ENCODE measurements around the gene KDM4B.

KDM4B gene

GRCh38 chr19:5046339-5047039 is 77.6 kb downstream of the KDM4B start:
- H3K36me3 ChIP-seq (ENCODE audit: control insufficient read depth, low read length): peaks cover 5% of the 10 kb centered on the region
- no peak overlapping the region for H3K27ac ChIP-seq (ENCODE audit: low read depth, low read length)
- no peak overlapping the region for H3K4me3 ChIP-seq (ENCODE audit: low read length)
- H3K27me3 ChIP-seq (ENCODE audit: control insufficient read depth, low read length): no peaks in the 10 kb centered on the region
- no peaks in the 10 kb centered on the region for H3K4me1 ChIP-seq (ENCODE audit: control insufficient read depth, low read length)
- H3K79me2 ChIP-seq (ENCODE audit: control insufficient read depth, low read length): no peaks in the 10 kb centered on the region
- H3K9me3 ChIP-seq (ENCODE audit: control insufficient read depth, insufficient read depth, low read length): no peaks in the 10 kb centered on the region
- H4K20me1 ChIP-seq (ENCODE audit: control insufficient read depth, insufficient read depth, low read depth, low read length): no peaks in the 10 kb centered on the region; the same call in none of the 2 replicates
- H3F3A ChIP-seq (ENCODE audit: control insufficient read depth, insufficient read depth): no peaks in the 10 kb centered on the region
- H3K4me2 ChIP-seq (ENCODE audit: low read length): no peak overlapping the region
- no peak for TF ChIP-seq EZH2phosphoT487 (IDR thresholded peaks at IDR 0.05; ENCODE audit: borderline replicate concordance, low read length)
- TF ChIP-seq, protein P1, sequence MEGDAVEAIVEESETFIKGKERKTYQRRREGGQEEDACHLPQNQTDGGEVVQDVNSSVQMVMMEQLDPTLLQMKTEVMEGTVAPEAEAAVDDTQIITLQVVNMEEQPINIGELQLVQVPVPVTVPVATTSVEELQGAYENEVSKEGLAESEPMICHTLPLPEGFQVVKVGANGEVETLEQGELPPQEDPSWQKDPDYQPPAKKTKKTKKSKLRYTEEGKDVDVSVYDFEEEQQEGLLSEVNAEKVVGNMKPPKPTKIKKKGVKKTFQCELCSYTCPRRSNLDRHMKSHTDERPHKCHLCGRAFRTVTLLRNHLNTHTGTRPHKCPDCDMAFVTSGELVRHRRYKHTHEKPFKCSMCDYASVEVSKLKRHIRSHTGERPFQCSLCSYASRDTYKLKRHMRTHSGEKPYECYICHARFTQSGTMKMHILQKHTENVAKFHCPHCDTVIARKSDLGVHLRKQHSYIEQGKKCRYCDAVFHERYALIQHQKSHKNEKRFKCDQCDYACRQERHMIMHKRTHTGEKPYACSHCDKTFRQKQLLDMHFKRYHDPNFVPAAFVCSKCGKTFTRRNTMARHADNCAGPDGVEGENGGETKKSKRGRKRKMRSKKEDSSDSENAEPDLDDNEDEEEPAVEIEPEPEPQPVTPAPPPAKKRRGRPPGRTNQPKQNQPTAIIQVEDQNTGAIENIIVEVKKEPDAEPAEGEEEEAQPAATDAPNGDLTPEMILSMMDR (IDR thresholded peaks at IDR 0.05; ENCODE audit: low read depth, low read length, poor library complexity, severe bottlenecking): no peak
- no peaks in the 10 kb centered on the region for H3K9me2 ChIP-seq (replicated peaks; ENCODE audit: control insufficient read depth, low read length)

DNA sequence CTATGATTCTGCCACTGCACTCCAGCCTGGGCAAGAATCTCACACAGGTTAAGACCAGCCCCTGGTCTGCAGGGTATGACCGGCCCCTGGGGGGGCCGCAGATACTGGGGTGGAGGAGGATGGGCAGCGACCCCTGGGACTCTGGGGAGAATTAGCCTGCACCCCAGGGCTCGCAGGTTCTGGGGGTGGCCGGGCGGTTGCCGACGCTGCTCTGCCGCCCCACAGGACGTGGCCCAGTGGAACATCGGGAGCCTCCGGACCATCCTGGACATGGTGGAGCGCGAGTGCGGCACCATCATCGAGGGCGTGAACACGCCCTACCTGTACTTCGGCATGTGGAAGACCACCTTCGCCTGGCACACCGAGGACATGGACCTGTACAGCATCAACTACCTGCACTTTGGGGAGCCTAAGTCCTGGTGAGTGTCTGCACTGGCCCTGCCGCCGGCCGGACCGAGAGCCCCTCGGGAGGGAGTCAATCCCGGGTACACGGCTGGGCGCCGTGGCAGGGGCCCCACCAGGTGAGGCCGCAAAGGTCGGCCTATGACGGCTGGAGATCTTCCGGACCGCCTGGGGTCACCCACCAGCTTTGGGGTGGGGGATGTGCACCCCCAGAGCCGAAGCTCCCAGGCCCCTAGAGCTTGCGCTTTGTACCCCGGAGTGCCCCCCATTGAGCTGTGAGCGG is 78.5 kb downstream of the KDM4B start:
- H4K20me1 ChIP-seq (ENCODE audit: control insufficient read depth, insufficient read depth, low read depth, low read length): no peaks in the 10 kb centered on the region; the same call in none of the 2 replicates
- no peaks in the 10 kb centered on the region for H3K4me1 ChIP-seq (ENCODE audit: control insufficient read depth, low read length)
- no peak overlapping the region for H3K4me3 ChIP-seq (ENCODE audit: low read length)
- H3F3A ChIP-seq (ENCODE audit: control insufficient read depth, insufficient read depth): no peaks in the 10 kb centered on the region
- no peak overlapping the region for H3K27ac ChIP-seq (ENCODE audit: low read depth, low read length)
- no peaks in the 10 kb centered on the region for H3K9me3 ChIP-seq (ENCODE audit: control insufficient read depth, insufficient read depth, low read length)
- no peak overlapping the region for H3K4me2 ChIP-seq (ENCODE audit: low read length)
- no peaks in the 10 kb centered on the region for H3K9me2 ChIP-seq (replicated peaks; ENCODE audit: control insufficient read depth, low read length)
- TF ChIP-seq, protein P1 (IDR thresholded peaks at IDR 0.05; ENCODE audit: low read depth, low read length, poor library complexity, severe bottlenecking): no peak
- TF ChIP-seq EZH2phosphoT487 (IDR thresholded peaks at IDR 0.05; ENCODE audit: borderline replicate concordance, low read length): no peak
- peaks cover 5% of the 10 kb centered on the region for H3K36me3 ChIP-seq (ENCODE audit: control insufficient read depth, low read length)
- H3K79me2 ChIP-seq (ENCODE audit: control insufficient read depth, low read length): no peaks in the 10 kb centered on the region
- H3K27me3 ChIP-seq (ENCODE audit: control insufficient read depth, low read length): no peaks in the 10 kb centered on the region

GRCh38 chr19:5048091-5048726 is 79.3 kb downstream of the KDM4B start:
- no peaks in the 10 kb centered on the region; the same call in 1 of the 2 replicates for H3K4me1 ChIP-seq (ENCODE audit: control insufficient read depth, low read length)
- no peak overlapping the region for H3K4me2 ChIP-seq (ENCODE audit: low read length)
- no peaks in the 10 kb centered on the region; the same call in none of the 2 replicates for H4K20me1 ChIP-seq (ENCODE audit: control insufficient read depth, insufficient read depth, low read depth, low read length)

More at GRCh38 chr19:5048091-5048726, 79.3 kb downstream of the KDM4B start:
- H3K79me2 ChIP-seq (ENCODE audit: control insufficient read depth, low read length): no peaks in the 10 kb centered on the region
- TF ChIP-seq, protein P1 (IDR thresholded peaks at IDR 0.05; ENCODE audit: low read depth, low read length, poor library complexity, severe bottlenecking): peak; percentile 95
- TF ChIP-seq EZH2phosphoT487 (IDR thresholded peaks at IDR 0.05; ENCODE audit: borderline replicate concordance, low read length): no peak
- no peaks in the 10 kb centered on the region for H3K9me3 ChIP-seq (ENCODE audit: control insufficient read depth, insufficient read depth, low read length)
- no peaks in the 10 kb centered on the region for H3F3A ChIP-seq (ENCODE audit: control insufficient read depth, insufficient read depth)
- H3K36me3 ChIP-seq (ENCODE audit: control insufficient read depth, low read length): peaks cover 5% of the 10 kb centered on the region
- no peak overlapping the region for H3K4me3 ChIP-seq (ENCODE audit: low read length)
- no peak overlapping the region for H3K27ac ChIP-seq (ENCODE audit: low read depth, low read length)
- no peaks in the 10 kb centered on the region for H3K27me3 ChIP-seq (ENCODE audit: control insufficient read depth, low read length)
- no peaks in the 10 kb centered on the region for H3K9me2 ChIP-seq (replicated peaks; ENCODE audit: control insufficient read depth, low read length)
